OCI-LY7 (cell line): ENCODE results near the gene KISS1R. TPM values are rescaled to one million over a fixed set of nuclear protein-coding genes. Genes with fewer than 3 reads are reported as not detected.

Experiments
- BruUV-seq: library from RNA; stranded (reverse); fragments of 400-500 nt; replicated peaks from 2 replicates; lab custom pipeline; 2021; lab: Mats Ljungman, UMichigan
- CTCF ChIA-PET: fragments of 300-600 bp; sonication (Branson Sonifier 250); formaldehyde crosslinking; loops from one replicate; lab custom pipeline; 2022; ENCODE audit warnings: antibody characterized with exemption; ENCODE audit not compliant: unreplicated experiment; lab: Charles Lee
- POLR2A ChIA-PET: fragments of 300-600 bp; sonication (Branson Sonifier 250); formaldehyde crosslinking; loops from one replicate; lab custom pipeline; 2022; ENCODE audit warnings: antibody characterized with exemption; lab: Charles Lee
- DNase-seq: peaks from one replicate; pipeline ENCODE4 v3.0.0-alpha.2; 2015; ENCODE audit warnings: low spot score
- H2AFZ ChIP-seq: fragments of 200-600 bp; sonication (generic), shearing (Covaris generic); 2 replicates; pipeline ENCODE4 v1.6.1; 2014; ENCODE audit warnings: mild to moderate bottlenecking, antibody characterized with exemption, low read length, moderate library complexity
- H3K27ac ChIP-seq: fragments of 200-600 bp; sonication (generic); 2 replicates; pipeline ENCODE4 v1.5.1; 2014; ENCODE audit warnings: mixed run types, low read depth, mild to moderate bottlenecking, moderate library complexity, low read length, inconsistent platforms; ENCODE audit not compliant: poor library complexity, severe bottlenecking
- H3K36me3 ChIP-seq: fragments of 200-600 bp; sonication (generic); 2 replicates; pipeline ENCODE4 v1.6.1; 2014; ENCODE audit warnings: mild to moderate bottlenecking, antibody characterized with exemption, low read length, moderate library complexity, mixed read lengths; ENCODE audit not compliant: insufficient read depth
- H3K4me1 ChIP-seq: fragments of 200-600 bp; sonication (generic); 2 replicates; pipeline ENCODE4 v1.5.1; 2014; ENCODE audit warnings: mild to moderate bottlenecking, low read length; ENCODE audit not compliant: insufficient read depth, poor library complexity, severe bottlenecking
- H3K4me2 ChIP-seq: fragments of 200-600 bp; sonication (generic); 2 replicates; pipeline ENCODE4 v1.6.1; 2014; ENCODE audit warnings: mild to moderate bottlenecking, low read length
- H3K4me3 ChIP-seq: fragments of 200-600 bp; sonication (generic); 2 replicates; pipeline ENCODE4 v1.5.1; 2014; ENCODE audit warnings: mild to moderate bottlenecking, low read depth, low read length; ENCODE audit not compliant: poor library complexity, severe bottlenecking
- H3K79me2 ChIP-seq: fragments of 200-600 bp; sonication (generic); 2 replicates; pipeline ENCODE4 v1.6.1; 2016; ENCODE audit warnings: low read depth, mild to moderate bottlenecking, low read length, moderate library complexity, mixed read lengths; ENCODE audit not compliant: insufficient read depth
- H3K9me2 ChIP-seq: fragments of 200-600 bp; sonication (generic); 2 replicates; pipeline ENCODE4 v1.6.1; 2016; ENCODE audit warnings: mild to moderate bottlenecking, low read length, mixed read lengths; ENCODE audit not compliant: insufficient read depth
- H3K9me3 ChIP-seq: fragments of 200-600 bp; sonication (generic); 2 replicates; pipeline ENCODE4 v1.6.1; 2014; ENCODE audit warnings: mild to moderate bottlenecking, mixed run types, low read length, mixed read lengths
- H4K20me1 ChIP-seq: fragments of 200-600 bp; sonication (generic); 2 replicates; pipeline ENCODE4 v1.6.1; 2014; ENCODE audit warnings: mild to moderate bottlenecking, antibody characterized with exemption, low read length, moderate library complexity, mixed read lengths; ENCODE audit not compliant: insufficient read depth
- EZH2phosphoT487 ChIP-seq: fragments of 200-600 bp; sonication (generic); IDR thresholded peaks from 2 replicates; pipeline ENCODE4 v1.6.1; 2018; ENCODE audit warnings: low read depth, borderline replicate concordance, mild to moderate bottlenecking, mixed run types, antibody characterized with exemption, low read length, moderate library complexity, mixed read lengths
- intact Hi-C: fragments of 100-400 bp; cut with micrococcal nuclease; formaldehyde crosslinking; loops from one replicate; pipeline ENCODE4 v1.10.0; 2022; ENCODE audit not compliant: unreplicated experiment
- total RNA-seq, 2 experiments: library from RNA; depleted of rRNA in 1 of 2; stranded (reverse); fragments of >200 nt in 1 of 2; shearing (Covaris generic) in 1 of 2; gene quantifications; 2 replicates each; pipeline ENCODE4 v1.2.3, GENCODE V29; 2014 to 2022
- TF ChIP-seq, protein P1 (sequence below): fragments of 200-600 bp; sonication (generic); conservative IDR thresholded peaks from 2 replicates; pipeline ENCODE4 v1.5.1; 2014; ENCODE audit warnings: mild to moderate bottlenecking, antibody characterized with exemption, low read length, moderate library complexity, mixed read lengths

KISS1R gene
- total RNA-seq, 2 experiments from 2014 or later: not detected

GRCh38 chr19:884420-885211 is 32.5 kb upstream of the KISS1R start:
- Histone ChIP-seq H3K4me2 (no peak overlapping the region), H3K79me2 (no peaks in the 10 kb centered on the region), H3K9me2 (no peaks in the 10 kb centered on the region), H3K9me3 (no peaks in the 10 kb centered on the region), H3K36me3 (peaks cover 52% of the 10 kb centered on the region), H4K20me1 (no peaks in the 10 kb centered on the region), H3K4me3 (no peak overlapping the region), H3K4me1 (no peaks in the 10 kb centered on the region), H2AFZ (no peak overlapping the region), H3K27ac (no peak overlapping the region)
- ChIA-PET POLR2A (no interaction called here), CTCF (no interaction called here)
- no peak for DNase-seq
- BruUV-seq: no TSS peak
- intact Hi-C loops: no loop called here
- TF ChIP-seq, protein P1, sequence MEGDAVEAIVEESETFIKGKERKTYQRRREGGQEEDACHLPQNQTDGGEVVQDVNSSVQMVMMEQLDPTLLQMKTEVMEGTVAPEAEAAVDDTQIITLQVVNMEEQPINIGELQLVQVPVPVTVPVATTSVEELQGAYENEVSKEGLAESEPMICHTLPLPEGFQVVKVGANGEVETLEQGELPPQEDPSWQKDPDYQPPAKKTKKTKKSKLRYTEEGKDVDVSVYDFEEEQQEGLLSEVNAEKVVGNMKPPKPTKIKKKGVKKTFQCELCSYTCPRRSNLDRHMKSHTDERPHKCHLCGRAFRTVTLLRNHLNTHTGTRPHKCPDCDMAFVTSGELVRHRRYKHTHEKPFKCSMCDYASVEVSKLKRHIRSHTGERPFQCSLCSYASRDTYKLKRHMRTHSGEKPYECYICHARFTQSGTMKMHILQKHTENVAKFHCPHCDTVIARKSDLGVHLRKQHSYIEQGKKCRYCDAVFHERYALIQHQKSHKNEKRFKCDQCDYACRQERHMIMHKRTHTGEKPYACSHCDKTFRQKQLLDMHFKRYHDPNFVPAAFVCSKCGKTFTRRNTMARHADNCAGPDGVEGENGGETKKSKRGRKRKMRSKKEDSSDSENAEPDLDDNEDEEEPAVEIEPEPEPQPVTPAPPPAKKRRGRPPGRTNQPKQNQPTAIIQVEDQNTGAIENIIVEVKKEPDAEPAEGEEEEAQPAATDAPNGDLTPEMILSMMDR: no peak
- TF ChIP-seq EZH2phosphoT487: no peak

- H3K79me2 ChIP-seq: no peaks in the 10 kb centered on the region
- BruUV-seq: no TSS peak
- DNase-seq: no peak
- no peaks in the 10 kb centered on the region for H3K9me3 ChIP-seq
- peaks cover 52% of the 10 kb centered on the region for H3K36me3 ChIP-seq
- H3K27ac ChIP-seq: no peak overlapping the region
- no peaks in the 10 kb centered on the region for H3K4me1 ChIP-seq
- H2AFZ ChIP-seq: no peak overlapping the region
- ChIA-PET CTCF (no interaction called here), POLR2A (no interaction called here)
- H3K9me2 ChIP-seq: no peaks in the 10 kb centered on the region
- TF ChIP-seq EZH2phosphoT487: no peak
- TF ChIP-seq, protein P1: no peak
- H4K20me1 ChIP-seq: no peaks in the 10 kb centered on the region
- no peak overlapping the region for H3K4me3 ChIP-seq
- no peak overlapping the region for H3K4me2 ChIP-seq
- intact Hi-C loops: no loop called here
Measured at GRCh38 chr19:885536-886224, 31.5 kb upstream of the KISS1R start.

DNA sequence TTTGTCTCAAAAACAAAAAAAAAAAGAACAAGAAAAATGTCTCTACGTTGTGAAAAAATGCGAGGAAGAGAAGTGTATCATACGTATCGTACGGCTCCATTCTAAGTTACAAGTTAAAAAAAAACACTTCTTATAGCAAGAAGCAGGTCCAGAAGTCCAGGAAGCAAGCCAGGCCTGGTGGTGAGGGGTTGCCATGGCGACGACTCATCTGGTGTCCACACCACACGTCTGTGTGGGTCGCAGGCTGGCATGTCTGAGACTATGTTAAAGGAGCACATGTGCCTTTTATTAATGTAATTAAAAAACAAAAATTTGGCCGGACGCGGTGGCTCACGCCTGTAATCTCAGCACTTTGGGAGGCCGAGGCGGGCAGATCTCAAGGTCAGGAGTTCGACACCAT is 30.1 kb upstream of the KISS1R start:
- Histone ChIP-seq H3K4me2 (no peak overlapping the region), H3K27ac (no peak overlapping the region), H2AFZ (no peak overlapping the region), H3K9me3 (no peaks in the 10 kb centered on the region), H3K79me2 (0 out of 2 replicates have a peak, but pooled peaks cover under 1% of the 10 kb centered on the region), H3K9me2 (no peaks in the 10 kb centered on the region), H3K36me3 (peaks cover 40% of the 10 kb centered on the region), H3K4me3 (no peak overlapping the region), H3K4me1 (peaks cover 3% of the 10 kb centered on the region), H4K20me1 (no peaks in the 10 kb centered on the region)
- DNase-seq: no peak
- intact Hi-C loops: no loop called here
- no TSS peak for BruUV-seq
- CTCF ChIA-PET: no interaction called here
- TF ChIP-seq, protein P1: no peak
- TF ChIP-seq EZH2phosphoT487: no peak
- POLR2A ChIA-PET: no interaction called here
